Measurements from ENCODE around the gene HDAC2.

Gene HDAC2

GRCh38 chr6:113907102-113907815 is 63.7 kb downstream of the HDAC2 start:
- no peak for DNase-seq

- no peak for DNase-seq
These were observed 67.2 kb downstream of the HDAC2 start for GRCh38 chr6:113903666-113904330.

GRCh38 chr6:113901482-113901881 is 69.5 kb downstream of the HDAC2 start:
- no peak for DNase-seq

- no peak for DNase-seq
These were observed 76.0 kb downstream of the HDAC2 start for GRCh38 chr6:113894712-113895674.

GRCh38 chr6:113893866-113894265 is 77.1 kb downstream of the HDAC2 start:
- no peak for DNase-seq

GRCh38 chr6:113893451-113893850 is 77.5 kb downstream of the HDAC2 start:
- no peak for DNase-seq

GRCh38 chr6:113888956-113889630 is 81.9 kb downstream of the HDAC2 start:
- no peak for DNase-seq

GRCh38 chr6:113888493-113888892 is 82.5 kb downstream of the HDAC2 start:
- DNase-seq = no peak

GRCh38 chr6:113886512-113886911 is 84.4 kb downstream of the HDAC2 start:
- no peak for DNase-seq

GRCh38 chr6:113884011-113884410 is 86.9 kb downstream of the HDAC2 start:
- no peak for DNase-seq

All from hematopoietic multipotent progenitor cell treated with erythropoietin and hydrocortisone succinate and interleukin-3 and kit ligand, for 8 days (in vitro differentiated cells).